DOHH2 (cell line): Measurements from ENCODE around the gene DDX5.

ENCODE experiments used
- H3F3A ChIP-seq: fragments of 200-600 bp; sonication (generic), shearing (Covaris generic); 2 replicates; pipeline ENCODE4 v1.6.0; 2016; ENCODE audit warnings: antibody characterized with exemption, mild to moderate bottlenecking; ENCODE audit not compliant: control insufficient read depth, insufficient read depth
- H3K27ac ChIP-seq: fragments of 200-600 bp; sonication (generic); 2 replicates; pipeline ENCODE4 v1.5.1; 2014; ENCODE audit warnings: low read depth, mild to moderate bottlenecking, low read length, moderate library complexity
- H3K27me3 ChIP-seq: fragments of 200-600 bp; sonication (generic); 2 replicates; pipeline ENCODE4 v1.6.1; 2014; ENCODE audit warnings: mild to moderate bottlenecking, low read length, mixed read lengths; ENCODE audit not compliant: control insufficient read depth
- H3K36me3 ChIP-seq: fragments of 200-600 bp; sonication (generic); 2 replicates; pipeline ENCODE4 v1.6.1; 2014; ENCODE audit warnings: mild to moderate bottlenecking, low read length, moderate library complexity, mixed read lengths; ENCODE audit not compliant: control insufficient read depth
- H3K4me1 ChIP-seq: fragments of 200-600 bp; sonication (generic); 2 replicates; pipeline ENCODE4 v1.6.1; 2014; ENCODE audit warnings: mild to moderate bottlenecking, low read length, mixed read lengths; ENCODE audit not compliant: control insufficient read depth
- H3K4me2 ChIP-seq: fragments of 200-600 bp; sonication (generic); 2 replicates; pipeline ENCODE4 v1.6.0; 2014; ENCODE audit warnings: mild to moderate bottlenecking, low read length, moderate library complexity
- H3K4me3 ChIP-seq: fragments of 200-600 bp; sonication (generic); 2 replicates; pipeline ENCODE4 v1.5.1; 2014; ENCODE audit warnings: mild to moderate bottlenecking, low read length, mixed read lengths
- H3K79me2 ChIP-seq: fragments of 200-600 bp; sonication (generic); 2 replicates; pipeline ENCODE4 v1.6.1; 2014; ENCODE audit warnings: mild to moderate bottlenecking, low read length, mixed read lengths; ENCODE audit not compliant: control insufficient read depth
- H3K9me2 ChIP-seq: fragments of 200-600 bp; sonication (generic); replicated peaks from 2 replicates; pipeline ENCODE4 v1.6.1; 2014; ENCODE audit warnings: mild to moderate bottlenecking, low read length, mixed read lengths; ENCODE audit not compliant: control insufficient read depth
- H3K9me3 ChIP-seq: fragments of 200-600 bp; sonication (generic); 2 replicates; pipeline ENCODE4 v1.6.1; 2014; ENCODE audit warnings: antibody characterized with exemption, low read length, mixed read lengths; ENCODE audit not compliant: control insufficient read depth, insufficient read depth
- H4K20me1 ChIP-seq: fragments of 200-600 bp; sonication (generic); 2 replicates; pipeline ENCODE4 v1.6.0; 2014; ENCODE audit warnings: low read depth, mild to moderate bottlenecking, antibody characterized with exemption, low read length, moderate library complexity; ENCODE audit not compliant: control insufficient read depth, insufficient read depth
- CTCF ChIP-seq: fragments of 200-600 bp; sonication (generic); IDR thresholded peaks from one replicate; pipeline ENCODE4 v1.5.1; 2014; ENCODE audit warnings: antibody characterized with exemption, mild to moderate bottlenecking, low read depth, low read length; ENCODE audit not compliant: poor library complexity, severe bottlenecking
- EZH2phosphoT487 ChIP-seq: fragments of 200-600 bp; sonication (generic); IDR thresholded peaks from 2 replicates; pipeline ENCODE4 v1.6.1; 2017; ENCODE audit warnings: borderline replicate concordance, mild to moderate bottlenecking, antibody characterized with exemption, low read length, moderate library complexity, mixed read lengths

DDX5 gene

GRCh38 chr17:64551461-64551860 lies 45.4 kb upstream of the DDX5 start:
- Histone ChIP-seq H3K27me3 (no peaks in the 10 kb centered on the region), H3F3A (no peaks in the 10 kb centered on the region; the same call in 1 of the 2 replicates), H4K20me1 (no peaks in the 10 kb centered on the region), H3K9me2 (no peaks in the 10 kb centered on the region), H3K36me3 (peaks cover 23% of the 10 kb centered on the region), H3K27ac (no peak overlapping the region), H3K4me3 (no peak overlapping the region), H3K4me2 (no peak overlapping the region), H3K79me2 (no peaks in the 10 kb centered on the region), H3K4me1 (no peaks in the 10 kb centered on the region), H3K9me3 (no peaks in the 10 kb centered on the region)
- TF ChIP-seq EZH2phosphoT487 (no peak), CTCF (no peak)

- no peaks in the 10 kb centered on the region for H4K20me1 ChIP-seq
- H3K79me2 ChIP-seq = no peaks in the 10 kb centered on the region
- H3K9me3 ChIP-seq = no peaks in the 10 kb centered on the region
- no peak overlapping the region for H3K4me3 ChIP-seq
- H3K27ac ChIP-seq = no peak overlapping the region
- H3K27me3 ChIP-seq = no peaks in the 10 kb centered on the region
- H3K9me2 ChIP-seq = no peaks in the 10 kb centered on the region
- peaks cover 28% of the 10 kb centered on the region for H3K36me3 ChIP-seq
- no peak for TF ChIP-seq CTCF
- no peak for TF ChIP-seq EZH2phosphoT487
- H3F3A ChIP-seq = peaks cover 8% of the 10 kb centered on the region
- H3K4me2 ChIP-seq = no peak overlapping the region
- no peaks in the 10 kb centered on the region for H3K4me1 ChIP-seq
These were observed 41.2 kb upstream of the DDX5 start for GRCh38 chr17:64547319-64547718.

GRCh38 chr17:64546716-64547115 lies 40.6 kb upstream of the DDX5 start:
- H3K9me2 ChIP-seq = no peaks in the 10 kb centered on the region
- H3K4me3 ChIP-seq = no peak overlapping the region
- peaks cover 26% of the 10 kb centered on the region for H3K36me3 ChIP-seq
- peaks cover 8% of the 10 kb centered on the region for H3F3A ChIP-seq
- H3K4me2 ChIP-seq = no peak overlapping the region
- no peaks in the 10 kb centered on the region for H3K27me3 ChIP-seq
- H3K27ac ChIP-seq = no peak overlapping the region
- no peaks in the 10 kb centered on the region for H3K79me2 ChIP-seq
- no peak for TF ChIP-seq CTCF
- TF ChIP-seq EZH2phosphoT487 = no peak
- no peaks in the 10 kb centered on the region for H3K9me3 ChIP-seq
- no peaks in the 10 kb centered on the region for H3K4me1 ChIP-seq
- no peaks in the 10 kb centered on the region for H4K20me1 ChIP-seq

GRCh38 chr17:64544742-64545141 lies 38.7 kb upstream of the DDX5 start:
- Histone ChIP-seq H3K9me3 (no peaks in the 10 kb centered on the region), H3K27me3 (no peaks in the 10 kb centered on the region), H4K20me1 (no peaks in the 10 kb centered on the region), H3K4me1 (no peaks in the 10 kb centered on the region), H3K4me3 (no peak overlapping the region), H3F3A (peaks cover 11% of the 10 kb centered on the region), H3K9me2 (no peaks in the 10 kb centered on the region), H3K4me2 (no peak overlapping the region), H3K27ac (no peak overlapping the region), H3K79me2 (no peaks in the 10 kb centered on the region), H3K36me3 (peaks cover 27% of the 10 kb centered on the region)
- TF ChIP-seq CTCF (no peak), EZH2phosphoT487 (no peak)
